Activated naive CD4-positive, alpha-beta T cell treated with anti-CD3 and anti-CD28 coated beads, Interleukin-2, amount 50 U/mL, for 72 hours (primary cell): ENCODE data around the gene FKBP11. TPM values are rescaled to one million over a fixed set of nuclear protein-coding genes. Genes with fewer than 3 reads are reported as not detected.

Experiments
- ATAC-seq, 2 donors: fragments of 150-1000 bp; cut with Tn5 transposase; 2 replicates each; pipeline ENCODE4 v1.10.0; 2021; ENCODE audit warnings: mild to moderate bottlenecking in 2 of 2, moderate library complexity in 2 of 2
- DNase-seq, 2 donors: peaks; one replicate each; pipeline ENCODE4 v3.0.0; 2021 to 2022; ENCODE audit warnings: low spot score in 2 of 2
- H3K27ac Mint-ChIP-seq, 2 donors: one replicate each; pipeline ENCODE4 v1.8.0; 2022; ENCODE audit warnings: mild to moderate bottlenecking in 2 of 2, mixed read lengths in 2 of 2
- H3K36me3 Mint-ChIP-seq, 2 donors: one replicate each; pipeline ENCODE4 v1.8.0; 2022; ENCODE audit warnings: mixed read lengths in 2 of 2
- H3K9me3 Mint-ChIP-seq, 2 donors: one replicate each; pipeline ENCODE4 v1.8.0; 2022; ENCODE audit warnings: mixed read lengths in 2 of 2
- total RNA-seq, 2 donors: library from RNA; stranded (reverse); gene quantifications; one replicate each; pipeline ENCODE4 v1.2.3, GENCODE V29; 2022

Gene FKBP11
- 10 to 100 TPM; 31.6 to 68.6 TPM for total RNA-seq

DNA sequence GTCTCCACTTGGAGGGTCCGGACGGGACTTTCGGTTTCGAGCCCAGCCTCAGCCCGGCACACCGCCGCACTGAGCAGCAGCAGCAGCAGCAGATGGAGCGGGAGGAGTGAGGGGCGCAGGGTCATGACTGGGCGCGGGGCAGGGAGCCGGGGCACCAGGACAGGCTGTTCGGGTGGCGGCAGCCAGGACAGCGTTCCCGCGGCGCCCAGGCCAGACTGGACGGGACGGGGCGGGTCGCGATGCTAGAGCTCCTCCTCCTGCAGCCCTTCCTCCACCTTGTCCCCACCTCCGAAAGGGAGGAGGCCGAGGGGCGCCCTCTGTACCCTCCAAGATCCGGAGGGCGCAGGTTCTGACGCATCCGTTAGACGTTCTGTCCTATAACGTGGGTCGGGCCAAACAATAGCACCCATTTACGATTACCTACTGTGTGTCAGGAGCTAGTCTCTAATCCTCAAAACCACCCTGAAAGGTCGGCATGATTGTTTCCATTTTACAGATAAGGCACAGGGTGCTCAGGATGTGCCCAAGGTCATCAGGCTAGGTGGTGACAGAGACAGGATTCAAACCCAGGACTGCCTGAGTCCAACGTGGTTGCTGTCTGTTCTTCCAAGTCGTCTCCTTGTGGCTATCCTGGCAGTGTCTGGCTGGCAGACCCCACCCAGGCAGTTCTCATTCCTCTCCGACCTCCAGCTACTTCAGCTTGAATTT is at the start of gene FKBP11:
FKBP11 (minus strand) TSS at position 189 of the 708 bp plus-strand sequence; CDS start at position 125, 64 bp downstream.
- peak; percentile 58 to 59 for DNase-seq
- Mint-ChIP-seq H3K9me3 (peaks cover 0 to 4% of the 10 kb centered on the region in 2 donors), H3K27ac (peak within 1 kb of the TSS; percentile 92 to 94), H3K36me3 (peaks cover 13 to 36% of the 10 kb centered on the region in 2 donors)
- ATAC-seq: peak; percentile 82 to 90

DNA sequence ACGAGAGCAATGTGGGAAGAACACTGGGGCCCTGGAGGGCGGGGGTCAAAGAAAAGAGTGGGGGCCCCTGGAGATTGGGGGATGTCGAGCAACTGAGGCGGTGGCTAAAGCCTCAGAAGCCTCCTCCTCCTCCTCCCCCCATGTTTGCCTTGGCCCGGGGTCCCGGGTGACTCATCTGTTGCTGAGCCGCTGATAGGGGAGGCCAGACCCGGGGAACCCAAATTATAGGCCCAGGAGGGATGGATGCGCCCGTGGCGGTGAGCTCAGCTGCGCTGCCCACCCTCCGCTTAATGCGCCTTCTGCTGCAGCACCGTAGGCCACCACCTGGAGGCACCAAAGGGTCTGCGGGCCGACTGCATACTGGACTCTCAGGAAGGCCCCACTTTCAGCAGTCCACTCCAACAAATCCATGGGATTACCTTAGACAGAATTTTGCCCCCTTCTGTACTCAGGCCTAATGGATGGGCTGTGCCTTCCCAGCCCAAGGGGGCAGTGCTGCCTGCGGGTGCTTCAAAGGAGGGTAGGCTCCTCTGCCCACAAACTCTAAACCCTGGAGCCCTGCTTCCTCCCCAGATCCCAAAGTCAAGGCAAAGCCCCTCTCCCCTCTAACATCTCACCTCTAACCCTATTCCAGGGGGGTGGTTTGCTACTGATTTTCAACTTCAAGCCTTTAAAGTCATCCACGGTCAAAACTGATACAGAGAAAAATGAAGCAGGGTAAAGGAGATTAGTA is 48.8 kb upstream of the FKBP11 start:
- no peaks in the 10 kb centered on the region for H3K9me3 Mint-ChIP-seq
- no peak overlapping the region for H3K27ac Mint-ChIP-seq
- ATAC-seq: no peak
- H3K36me3 Mint-ChIP-seq: no peaks in the 10 kb centered on the region
- DNase-seq: peak in 1 of 2 donors; percentile 60

GRCh38 chr12:48973531-48973930 is 48.2 kb upstream of the FKBP11 start:
- Mint-ChIP-seq H3K27ac (no peak overlapping the region), H3K9me3 (no peaks in the 10 kb centered on the region), H3K36me3 (no peaks in the 10 kb centered on the region)
- ATAC-seq (no peak), DNase-seq (no peak)

DNA sequence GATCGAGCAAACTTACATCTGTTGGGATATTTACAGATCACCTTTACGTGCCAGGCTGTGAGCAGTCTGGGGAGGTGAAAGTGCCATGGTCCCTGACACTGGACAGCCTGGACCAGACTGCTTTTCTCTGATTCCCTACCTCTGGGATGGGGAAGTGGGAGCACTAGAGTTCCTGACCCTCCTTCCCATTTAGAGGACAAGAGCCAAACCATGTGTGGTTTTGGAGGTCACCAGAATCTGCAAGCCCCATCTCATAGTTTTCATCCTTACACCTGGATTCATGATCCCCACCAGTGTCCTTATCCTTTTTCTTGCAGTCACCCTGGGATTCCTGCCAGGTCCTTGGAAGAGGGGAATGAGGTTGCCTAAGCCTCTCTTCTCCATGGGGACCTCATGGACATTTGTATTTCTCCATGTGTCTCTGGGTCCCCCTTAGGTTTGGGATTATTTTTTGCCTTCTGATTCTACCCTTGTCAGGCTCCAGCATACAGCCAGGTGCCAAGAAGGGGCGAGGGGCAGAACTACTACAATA is 47.7 kb upstream of the FKBP11 start:
- no peaks in the 10 kb centered on the region for H3K36me3 Mint-ChIP-seq
- H3K9me3 Mint-ChIP-seq: no peaks in the 10 kb centered on the region
- DNase-seq (no peak), ATAC-seq (no peak)
- H3K27ac Mint-ChIP-seq: no peak overlapping the region

DNA sequence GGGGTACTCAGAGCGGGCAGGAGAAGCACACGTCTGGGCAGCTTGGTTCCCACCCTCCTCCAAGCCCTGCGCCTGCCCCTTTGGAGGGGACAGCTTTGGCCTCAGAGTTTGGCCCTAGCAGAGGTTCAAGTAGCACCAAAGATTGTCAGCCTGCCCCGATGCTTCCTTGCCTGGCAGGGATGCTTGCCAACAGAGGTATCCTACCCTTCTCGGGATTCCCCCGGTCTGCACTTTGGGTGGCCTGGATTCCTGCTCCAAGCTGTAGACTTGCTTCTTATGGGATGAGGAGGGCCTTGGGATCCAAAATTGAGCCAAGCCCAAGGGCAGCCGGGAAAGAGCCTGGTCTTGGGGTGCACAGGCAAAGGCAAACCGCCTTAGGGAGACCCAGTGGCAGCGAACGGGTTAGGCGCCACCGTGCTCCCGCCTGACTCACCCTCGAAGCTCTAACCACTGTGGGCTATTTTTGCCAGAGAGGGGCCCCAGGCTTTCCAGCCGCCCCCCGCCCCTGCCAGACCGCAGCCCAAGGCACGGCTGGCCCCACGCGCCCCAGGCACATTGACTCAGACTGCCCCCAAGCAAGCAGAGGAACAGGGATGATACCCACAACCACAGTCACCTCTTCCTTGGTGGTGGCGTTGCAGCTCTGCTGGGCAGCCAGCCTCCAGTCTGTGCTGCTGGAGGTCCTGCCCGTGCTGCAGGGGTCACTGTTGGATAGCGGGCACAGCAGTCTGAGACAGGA is 47.1 kb upstream of the FKBP11 start:
- ATAC-seq (peak; percentile 25 to 42), DNase-seq (peak in 1 of 2 donors; percentile 73)
- Mint-ChIP-seq H3K36me3 (no peaks in the 10 kb centered on the region), H3K27ac (no peak overlapping the region), H3K9me3 (no peaks in the 10 kb centered on the region)

- ATAC-seq: no peak
- H3K27ac Mint-ChIP-seq: no peak overlapping the region
Measured at GRCh38 chr12:48970702-48971334, 45.5 kb upstream of the FKBP11 start.

GRCh38 chr12:48969833-48970701 is 44.8 kb upstream of the FKBP11 start:
- DNase-seq: no peak
- Mint-ChIP-seq H3K9me3 (no peaks in the 10 kb centered on the region), H3K27ac (no peak overlapping the region), H3K36me3 (no peaks in the 10 kb centered on the region)
- peak; percentile 24 to 58 for ATAC-seq

More at GRCh38 chr12:48970702-48971334, 45.5 kb upstream of the FKBP11 start:
- Mint-ChIP-seq H3K36me3 (no peaks in the 10 kb centered on the region), H3K9me3 (no peaks in the 10 kb centered on the region)
- DNase-seq: no peak

DNA sequence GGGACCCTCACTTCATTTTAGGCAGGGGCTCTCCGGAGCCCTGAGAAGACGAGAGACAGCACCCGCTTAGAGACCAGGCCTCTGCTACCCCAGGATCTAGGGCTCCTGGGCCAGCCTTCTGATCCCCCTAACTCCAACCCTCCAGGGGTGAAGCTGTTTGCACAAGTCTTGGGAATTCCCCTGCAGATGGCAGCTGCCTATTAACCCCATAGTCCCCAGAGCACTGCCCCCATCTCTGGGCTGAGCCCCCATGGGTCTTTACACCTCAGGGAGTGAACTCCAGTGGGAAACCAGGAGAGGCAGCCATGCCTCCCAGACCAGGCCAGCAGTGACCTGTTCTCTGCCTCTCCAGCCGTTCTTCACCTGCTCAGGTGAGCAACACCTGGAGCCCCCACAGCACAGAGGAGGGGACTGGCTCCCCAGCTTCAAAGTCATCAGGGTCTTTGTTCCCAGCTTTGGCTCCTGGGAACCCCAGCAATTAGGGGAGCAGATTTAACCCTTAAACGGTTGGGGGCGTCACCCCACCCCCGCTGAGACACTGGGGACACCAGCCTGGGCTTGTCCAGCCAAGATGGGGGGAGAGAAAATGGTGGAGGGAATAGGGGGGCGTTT is 44.0 kb upstream of the FKBP11 start:
- Mint-ChIP-seq H3K36me3 (no peaks in the 10 kb centered on the region), H3K27ac (no peak overlapping the region), H3K9me3 (no peaks in the 10 kb centered on the region)
- no peak for DNase-seq
- no peak for ATAC-seq

- Mint-ChIP-seq H3K9me3 (no peaks in the 10 kb centered on the region), H3K36me3 (no peaks in the 10 kb centered on the region), H3K27ac (no peak overlapping the region)
- ATAC-seq (no peak), DNase-seq (no peak)
Measured at GRCh38 chr12:48968467-48968866, 43.2 kb upstream of the FKBP11 start.

DNA sequence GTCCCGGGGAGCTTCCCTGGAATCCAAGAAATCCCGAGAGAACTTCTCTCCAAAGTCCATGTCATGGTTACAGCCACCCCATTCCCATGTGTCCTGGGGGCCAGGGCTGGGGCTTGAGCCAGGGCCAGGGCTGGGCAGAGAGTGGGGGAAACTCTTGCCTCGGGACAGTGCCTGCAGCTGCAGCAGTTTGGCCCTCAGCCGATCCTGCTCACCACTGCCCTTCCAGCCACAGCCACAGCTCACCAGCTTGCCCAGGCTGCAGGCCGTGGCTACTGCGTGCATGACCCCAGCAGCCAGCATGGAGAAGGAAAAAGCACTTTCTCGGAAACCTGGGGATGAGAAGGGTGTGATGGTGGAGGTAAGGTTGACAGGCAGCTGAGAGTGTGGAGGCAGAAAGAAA is 42.7 kb upstream of the FKBP11 start:
- no peak for DNase-seq
- H3K9me3 Mint-ChIP-seq: no peaks in the 10 kb centered on the region
- H3K27ac Mint-ChIP-seq: no peak overlapping the region
- H3K36me3 Mint-ChIP-seq: no peaks in the 10 kb centered on the region
- ATAC-seq: no peak

DNA sequence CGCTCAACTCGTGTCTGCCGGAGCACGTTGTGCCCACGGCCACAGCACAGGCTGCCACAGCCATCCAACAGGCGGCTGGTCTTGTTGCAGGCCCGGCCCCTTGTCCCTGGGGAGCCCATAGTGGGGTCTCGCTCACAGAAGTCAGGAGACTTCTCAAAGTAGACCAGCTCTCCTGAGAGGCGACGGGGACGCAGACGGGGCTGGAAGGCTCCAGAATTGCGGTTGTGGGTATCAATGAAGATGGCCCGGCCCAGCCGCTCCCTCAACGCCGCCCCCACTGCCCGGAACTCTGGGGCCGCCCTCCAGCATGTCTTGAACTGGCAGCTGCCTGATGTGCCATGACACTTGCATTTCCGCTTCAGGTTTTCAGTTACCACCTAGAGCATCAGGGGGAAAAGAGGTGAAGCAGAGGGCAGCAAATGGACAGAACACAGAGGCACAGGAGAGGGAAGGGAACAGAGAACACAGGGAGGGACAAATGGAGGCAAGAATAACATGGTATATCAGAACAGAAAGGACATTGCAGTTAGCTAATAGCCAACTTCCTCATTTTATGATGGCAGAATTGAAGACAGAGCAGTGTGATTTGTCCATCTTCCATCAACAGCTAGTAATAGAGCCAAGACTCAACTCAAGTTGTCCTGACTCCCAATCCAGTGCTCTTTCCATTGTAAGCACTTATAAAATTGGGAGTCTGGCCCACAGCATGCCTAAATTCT is 41.0 kb upstream of the FKBP11 start:
- no peaks in the 10 kb centered on the region for H3K36me3 Mint-ChIP-seq
- no peak for ATAC-seq
- no peak overlapping the region for H3K27ac Mint-ChIP-seq
- no peak for DNase-seq
- H3K9me3 Mint-ChIP-seq: no peaks in the 10 kb centered on the region

- Mint-ChIP-seq H3K36me3 (no peaks in the 10 kb centered on the region), H3K27ac (no peak overlapping the region), H3K9me3 (no peaks in the 10 kb centered on the region)
- DNase-seq (no peak), ATAC-seq (peak in 1 of 2 donors; percentile 72)
Measured at GRCh38 chr12:48965298-48965838, 40.1 kb upstream of the FKBP11 start.

DNA sequence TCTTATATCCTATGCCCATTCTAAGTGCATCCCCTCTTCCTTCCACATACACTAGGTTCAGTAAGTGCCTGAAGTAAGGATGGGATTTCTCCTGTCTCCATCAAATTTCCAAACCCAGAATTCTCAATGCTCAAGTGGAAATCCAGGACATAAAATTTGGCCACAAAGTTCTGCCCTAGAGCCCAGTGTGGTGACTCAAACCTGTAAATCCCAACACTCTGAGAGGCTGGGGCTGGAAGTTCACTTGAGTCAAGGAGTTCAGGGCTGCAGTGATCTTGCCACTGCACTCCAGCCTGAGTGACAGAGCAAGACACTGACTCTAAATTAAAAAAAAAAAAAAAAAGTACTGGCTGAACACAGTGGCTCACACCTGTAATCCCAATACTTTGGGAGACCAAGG is 36.5 kb upstream of the FKBP11 start:
- H3K27ac Mint-ChIP-seq: no peak overlapping the region
- ATAC-seq (no peak), DNase-seq (no peak)
- no peaks in the 10 kb centered on the region for H3K9me3 Mint-ChIP-seq
- H3K36me3 Mint-ChIP-seq: peaks cover 0 to 6% of the 10 kb centered on the region in 2 donors

- Mint-ChIP-seq H3K36me3 (peaks cover 0 to 11% of the 10 kb centered on the region in 2 donors), H3K9me3 (no peaks in the 10 kb centered on the region), H3K27ac (no peak overlapping the region)
- no peak for DNase-seq
- no peak for ATAC-seq
Measured at GRCh38 chr12:48961331-48961730, 36.0 kb upstream of the FKBP11 start.

- DNase-seq (no peak), ATAC-seq (no peak)
- H3K36me3 Mint-ChIP-seq: peaks cover 5 to 16% of the 10 kb centered on the region in 2 donors
- H3K9me3 Mint-ChIP-seq: no peaks in the 10 kb centered on the region
- H3K27ac Mint-ChIP-seq: no peak overlapping the region
Measured at GRCh38 chr12:48960834-48961233, 35.5 kb upstream of the FKBP11 start.
